Activated CD4-positive, alpha-beta T cell treated with anti-CD3 and anti-CD28 coated beads, Interleukin-10, Interleukin-2, amounts not matched to agents 100 ng/mL and 50 ng/mL, durations not matched to agents 16 hours and 8 hours (primary cell): ENCODE data around the gene CDH3.
"Not testable (repeated sequence)": the region's sequence is repeated elsewhere in the genome, so short reads cannot be mapped to it uniquely, and the experiment has no call there.

Experiments
- DNase-seq: peaks from one replicate; pipeline ENCODE4 v3.0.0-alpha.2; 2020

CDH3 gene

DNA sequence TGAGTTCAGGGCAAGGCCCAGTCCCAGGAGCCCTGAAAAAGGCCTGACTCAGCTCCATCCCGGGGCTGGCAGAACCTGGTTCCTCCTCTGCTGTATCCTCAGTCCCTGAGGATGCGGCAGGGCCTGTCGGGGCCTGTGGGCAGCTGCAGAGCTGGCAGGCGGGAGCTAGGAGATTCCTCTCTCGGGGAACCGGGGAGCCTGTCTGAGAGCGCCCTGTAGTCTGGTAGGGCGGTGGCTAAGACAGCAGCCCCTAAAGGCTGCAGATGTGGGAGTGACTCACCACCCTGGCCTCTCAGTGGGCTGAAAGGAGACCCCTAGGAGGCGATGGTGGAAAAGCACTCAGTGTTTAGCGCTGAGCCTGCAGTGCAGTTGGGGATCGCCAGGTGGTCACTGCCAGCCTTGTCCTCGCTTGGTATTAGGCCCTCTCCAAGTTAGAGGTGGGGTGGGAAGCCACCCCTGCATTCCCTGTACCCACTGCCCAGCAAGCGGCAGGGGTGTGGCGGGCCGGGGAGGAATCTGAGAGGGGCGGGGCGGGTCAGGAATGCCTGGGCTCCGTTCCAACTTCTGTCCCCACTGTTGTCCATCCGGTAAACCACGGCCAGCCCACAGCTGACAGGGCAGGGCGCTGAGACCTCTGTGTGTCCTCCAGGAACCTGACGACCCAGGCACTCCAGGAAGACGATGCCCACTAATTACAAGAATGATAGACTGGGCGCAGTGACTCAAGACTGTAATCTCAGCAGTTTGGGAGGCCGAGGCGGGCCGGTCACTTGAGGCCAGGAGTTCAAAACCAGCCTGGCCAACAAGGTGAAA, 62.4 kb downstream of the CDH3 start:
- no peak for DNase-seq

DNA sequence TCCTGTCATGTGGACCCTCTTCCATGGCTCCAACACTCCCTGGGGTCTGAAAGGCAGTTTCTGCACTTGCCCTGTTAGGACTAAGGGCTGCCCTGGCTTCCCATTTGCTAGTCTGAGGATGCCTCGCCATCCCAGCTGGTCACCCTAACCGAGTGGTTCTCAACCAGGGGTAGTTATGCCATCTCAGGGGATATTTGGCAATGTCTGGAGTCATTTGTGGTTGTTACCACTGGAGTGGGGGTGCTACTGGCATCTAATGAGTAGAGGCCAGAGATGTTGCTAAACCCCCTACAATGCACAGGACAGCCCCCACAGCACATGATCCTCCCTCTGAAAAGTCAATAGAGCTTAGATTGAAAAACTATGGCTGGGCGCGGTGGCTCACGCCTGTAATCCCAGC, 65.1 kb downstream of the CDH3 start:
- DNase-seq = no peak

DNA sequence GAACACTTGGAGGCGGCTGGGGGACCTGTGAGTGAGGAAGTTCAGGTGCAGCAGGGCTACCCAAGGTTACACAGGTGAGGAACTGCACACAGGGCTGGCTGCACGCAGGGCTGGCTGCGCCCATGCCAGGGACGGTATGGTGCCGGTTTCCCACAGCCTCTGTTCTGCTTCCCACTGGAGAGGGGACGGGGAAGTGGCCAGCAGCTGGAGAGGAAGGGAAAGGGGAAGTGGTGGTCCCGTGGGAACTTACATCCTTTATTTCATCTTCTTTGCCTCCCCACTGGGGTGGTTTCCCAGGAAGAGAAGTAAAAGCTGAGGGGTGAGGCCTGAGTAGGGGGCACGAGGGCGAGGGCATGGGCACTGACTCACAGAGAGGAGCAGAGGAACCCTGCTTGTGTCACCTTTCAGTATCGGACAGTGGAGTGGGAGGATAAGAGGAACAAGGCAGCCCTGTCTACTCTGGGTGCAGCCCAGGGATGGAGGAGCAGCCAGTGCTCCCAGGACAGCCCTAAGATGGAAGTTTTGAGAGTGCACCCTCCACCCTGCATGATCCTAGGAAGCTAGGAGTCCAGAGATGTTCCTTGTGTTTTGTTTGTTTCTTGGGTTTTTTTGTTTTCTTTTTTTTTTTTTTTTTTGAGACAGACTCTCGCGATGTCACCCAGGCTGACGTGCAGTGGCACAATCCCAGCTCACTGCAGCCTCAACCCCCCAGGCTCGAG, 66.5 kb downstream of the CDH3 start:
- DNase-seq = no peak

GRCh38 chr16:68713361-68713760, 68.3 kb downstream of the CDH3 start:
- DNase-seq = no peak

DNA sequence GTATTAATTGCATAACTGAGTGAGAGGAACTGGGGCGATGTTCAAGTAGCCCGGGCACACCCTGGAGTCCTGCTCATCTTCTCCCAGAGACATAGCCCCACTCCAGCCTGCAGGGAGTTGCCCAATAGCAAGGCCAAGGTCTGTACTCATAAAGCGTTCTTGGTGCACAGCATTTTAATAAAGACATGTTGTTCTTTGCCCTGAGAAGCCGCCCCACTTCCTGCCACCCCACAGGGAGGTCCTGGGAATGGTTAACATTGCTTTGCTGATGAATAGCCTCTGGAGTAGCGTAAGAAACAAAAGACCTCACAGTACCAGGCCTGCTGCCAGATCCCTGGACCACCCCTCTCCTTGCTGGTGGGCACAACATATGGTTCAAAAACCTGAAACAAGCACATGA, 70.4 kb downstream of the CDH3 start:
- DNase-seq = no peak

DNA sequence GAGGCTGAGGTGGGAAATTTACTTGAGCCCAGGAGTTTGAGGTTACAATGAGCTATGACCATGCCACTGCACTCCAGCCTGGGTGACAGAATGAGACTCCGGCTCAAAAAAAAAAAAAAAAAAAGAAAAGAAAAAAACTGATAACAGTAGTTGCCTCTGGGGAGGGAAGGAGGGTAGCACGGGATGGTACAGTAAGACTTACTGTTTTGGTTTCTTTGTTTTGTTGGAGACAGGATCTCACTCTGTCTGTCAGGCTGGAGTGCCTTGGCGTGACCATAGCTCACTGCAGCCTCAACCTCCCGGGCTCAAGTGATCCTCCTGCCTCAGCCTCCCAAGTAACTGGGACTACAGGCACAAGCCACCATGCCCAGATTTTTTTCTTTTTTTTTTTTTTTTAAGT, 71.4 kb downstream of the CDH3 start:
- not testable (repeated sequence) for DNase-seq

GRCh38 chr16:68717684-68718083, 72.6 kb downstream of the CDH3 start:
- no peak for DNase-seq

- no peak for DNase-seq
Measured at GRCh38 chr16:68718590-68718989, 73.5 kb downstream of the CDH3 start.

GRCh38 chr16:68719993-68720489, 74.9 kb downstream of the CDH3 start:
- DNase-seq = peak; percentile 52

- DNase-seq = no peak
Measured at GRCh38 chr16:68722119-68723024, 77.3 kb downstream of the CDH3 start.

GRCh38 chr16:68724797-68725196, 79.7 kb downstream of the CDH3 start:
- no peak for DNase-seq

DNA sequence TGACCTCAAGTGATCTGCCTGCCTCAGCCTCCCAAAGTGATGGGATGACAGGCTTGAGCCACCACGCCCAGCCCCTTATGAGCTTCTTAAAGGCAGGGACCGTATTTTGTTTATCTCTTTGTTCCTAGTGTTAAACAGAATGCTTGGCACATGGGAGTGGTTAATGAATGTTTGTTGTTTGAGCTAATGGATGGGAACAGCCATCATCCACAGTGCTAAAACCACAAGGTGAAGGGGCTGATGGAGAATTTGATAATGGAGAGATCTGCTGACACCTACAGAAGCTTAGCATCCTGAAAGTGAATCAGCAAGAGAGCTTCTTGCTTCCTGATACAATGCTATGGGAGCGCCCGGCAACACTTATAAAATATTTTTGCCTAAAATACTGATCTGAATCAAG, 83.4 kb downstream of the CDH3 start:
- no peak for DNase-seq

GRCh38 chr16:68731637-68732036, 86.5 kb downstream of the CDH3 start:
- DNase-seq = no peak

- no peak for DNase-seq
Measured at GRCh38 chr16:68732042-68732680, 87.1 kb downstream of the CDH3 start.

DNA sequence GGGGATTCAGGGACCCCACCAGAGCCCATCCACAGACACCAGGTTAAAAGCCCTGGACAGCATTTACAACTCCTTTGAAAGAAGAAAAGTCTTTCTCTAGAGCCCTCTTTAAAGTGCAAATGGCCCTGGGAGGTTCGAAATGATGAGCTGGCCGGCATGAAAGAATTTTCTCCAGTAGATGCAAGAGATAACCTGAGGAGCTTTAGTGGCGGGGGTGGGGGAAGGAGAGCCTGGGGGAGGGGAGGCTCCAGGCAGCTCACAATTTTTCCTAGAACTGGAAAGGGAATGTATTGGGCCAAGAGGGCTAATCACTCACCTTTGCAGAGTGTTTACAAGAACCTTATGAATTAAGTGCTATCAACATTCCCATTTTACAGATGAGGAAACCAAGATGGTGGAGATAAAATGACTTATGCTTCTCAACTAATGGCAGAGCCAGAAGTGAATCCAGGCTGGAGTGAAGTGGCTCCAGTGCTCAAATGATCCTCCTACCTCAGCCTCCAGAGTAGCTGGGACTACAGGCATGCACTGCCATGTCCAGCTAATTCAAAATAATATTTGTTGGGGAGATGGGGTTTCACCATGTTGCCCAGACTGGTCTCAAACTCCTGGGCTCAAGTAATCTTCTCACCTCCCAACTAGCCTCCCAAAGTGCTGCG, 87.8 kb downstream of the CDH3 start:
- no peak for DNase-seq

DNA sequence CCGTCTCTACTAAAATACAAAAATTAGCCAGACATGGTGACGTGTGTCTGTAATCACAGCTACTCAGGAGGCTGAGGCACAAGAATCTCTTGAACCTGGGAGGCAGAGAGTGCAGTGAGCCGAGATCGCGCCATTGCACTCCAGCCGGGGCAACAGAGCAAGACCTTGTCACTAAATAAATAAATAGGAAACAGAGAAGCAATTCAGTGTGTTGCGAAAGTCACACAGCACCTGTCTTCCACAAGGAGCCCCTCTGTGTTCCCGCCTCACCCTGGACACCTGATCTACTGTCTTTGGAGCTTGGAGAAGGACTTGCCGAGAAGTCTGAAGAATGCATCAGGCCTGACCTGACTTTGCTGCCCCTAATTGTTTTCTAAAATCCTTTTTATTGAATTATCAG, 88.5 kb downstream of the CDH3 start:
- DNase-seq = no peak

- no peak for DNase-seq
Measured at GRCh38 chr16:68734782-68735181, 89.7 kb downstream of the CDH3 start.

- no peak for DNase-seq
Measured at GRCh38 chr16:68736561-68736960, 91.5 kb downstream of the CDH3 start.

DNA sequence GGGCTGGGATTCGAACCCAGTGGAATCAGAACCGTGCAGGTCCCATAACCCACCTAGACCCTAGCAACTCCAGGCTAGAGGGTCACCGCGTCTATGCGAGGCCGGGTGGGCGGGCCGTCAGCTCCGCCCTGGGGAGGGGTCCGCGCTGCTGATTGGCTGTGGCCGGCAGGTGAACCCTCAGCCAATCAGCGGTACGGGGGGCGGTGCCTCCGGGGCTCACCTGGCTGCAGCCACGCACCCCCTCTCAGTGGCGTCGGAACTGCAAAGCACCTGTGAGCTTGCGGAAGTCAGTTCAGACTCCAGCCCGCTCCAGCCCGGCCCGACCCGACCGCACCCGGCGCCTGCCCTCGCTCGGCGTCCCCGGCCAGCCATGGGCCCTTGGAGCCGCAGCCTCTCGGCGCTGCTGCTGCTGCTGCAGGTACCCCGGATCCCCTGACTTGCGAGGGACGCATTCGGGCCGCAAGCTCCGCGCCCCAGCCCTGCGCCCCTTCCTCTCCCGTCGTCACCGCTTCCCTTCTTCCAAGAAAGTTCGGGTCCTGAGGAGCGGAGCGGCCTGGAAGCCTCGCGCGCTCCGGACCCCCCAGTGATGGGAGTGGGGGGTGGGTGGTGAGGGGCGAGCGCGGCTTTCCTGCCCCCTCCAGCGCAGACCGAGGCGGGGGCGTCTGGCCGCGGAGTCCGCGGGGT, 92.1 kb downstream of the CDH3 start, which contains the start of gene CDH1:
Gene CDH1 (plus strand): TSS at position 247 of the 684 bp plus-strand sequence. CDS start 124 bp downstream, at position 371.
- peak; percentile 23 for DNase-seq

DNA sequence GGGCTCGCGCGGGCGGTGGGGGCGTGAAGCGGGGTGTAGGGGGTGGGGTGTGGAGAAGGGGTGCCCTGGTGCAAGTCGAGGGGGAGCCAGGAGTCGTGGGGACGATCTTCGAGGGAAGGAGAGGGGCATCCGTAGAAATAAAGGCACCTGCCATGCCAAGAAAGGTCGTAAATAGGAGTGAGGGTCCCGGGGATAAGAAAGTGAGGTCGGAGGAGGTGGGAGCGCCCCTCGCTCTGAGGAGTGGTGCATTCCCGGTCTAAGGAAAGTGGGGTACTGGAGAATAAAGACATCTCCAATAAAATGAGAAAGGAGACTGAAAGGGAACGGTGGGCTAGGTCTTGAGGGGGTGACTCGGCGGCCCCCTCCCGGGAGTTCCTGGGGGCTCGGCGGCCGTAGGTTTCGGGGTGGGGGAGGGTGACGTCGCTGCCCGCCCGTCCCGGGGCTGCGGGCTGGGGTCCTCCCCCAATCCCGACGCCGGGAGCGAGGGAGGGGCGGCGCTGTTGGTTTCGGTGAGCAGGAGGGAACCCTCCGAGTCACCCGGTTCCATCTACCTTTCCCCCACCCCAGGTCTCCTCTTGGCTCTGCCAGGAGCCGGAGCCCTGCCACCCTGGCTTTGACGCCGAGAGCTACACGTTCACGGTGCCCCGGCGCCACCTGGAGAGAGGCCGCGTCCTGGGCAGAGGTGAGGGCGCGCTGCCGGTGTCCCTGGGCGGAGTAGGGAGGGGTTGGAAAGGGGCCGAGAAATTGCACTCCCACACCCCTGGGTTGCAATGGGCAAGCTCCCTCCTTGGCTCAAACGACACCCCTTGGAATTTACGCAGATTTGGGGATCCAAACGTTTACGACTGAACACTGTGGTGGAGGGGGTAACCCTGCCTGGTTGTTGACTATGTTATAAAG, 92.9 kb downstream of the CDH3 start:
- DNase-seq = no peak
